ENCODE measurements around the gene LELP1.
"Not testable (repeated sequence)": the region's sequence is repeated elsewhere in the genome, so short reads cannot be mapped to it uniquely, and the experiment has no call there.

The LELP1 gene

DNA sequence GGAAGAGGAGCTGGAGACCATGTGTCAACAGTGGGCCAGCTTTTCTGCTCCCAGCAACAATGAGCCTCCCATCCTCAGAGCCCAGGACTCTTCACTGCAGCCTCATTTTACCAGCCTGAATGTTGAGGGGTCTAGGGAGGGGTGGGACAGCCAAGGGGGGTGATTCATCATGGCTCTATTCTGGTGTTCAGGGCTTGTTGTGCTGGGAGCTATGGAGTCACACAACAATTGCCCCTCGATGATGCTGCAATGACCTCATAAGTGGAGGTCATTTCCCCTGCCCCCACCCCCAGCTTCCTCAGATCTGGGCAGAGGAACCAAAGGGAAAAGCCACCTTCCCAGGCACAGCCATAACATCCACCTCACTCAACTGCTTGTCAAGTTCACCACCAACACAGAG lies at the start of gene LELP1:
LELP1 (plus strand) TSS at position 301 of the 400 bp plus-strand sequence. CDS start 1,278 bp downstream, outside the sequence.
- no peak for DNase-seq (ENCODE audit: low read depth)

DNA sequence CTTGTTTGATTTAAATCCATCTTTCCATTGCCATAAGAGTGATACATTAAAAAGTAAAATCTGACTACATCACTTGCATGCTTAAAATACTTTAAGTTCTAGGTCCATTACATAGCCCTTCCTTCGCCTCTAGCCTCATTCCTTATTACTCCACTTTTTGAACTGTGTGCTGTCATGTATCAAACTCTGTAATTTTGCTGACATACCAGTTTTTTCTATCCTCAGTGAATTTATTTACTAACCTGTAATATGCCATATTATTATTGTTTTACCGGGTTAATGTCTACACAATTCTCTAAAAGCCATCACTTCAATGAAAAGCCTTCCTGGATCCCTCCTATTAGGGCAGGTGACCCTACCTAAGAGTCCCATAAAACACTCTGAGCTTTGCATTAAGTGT lies 47.7 kb upstream of the LELP1 start:
- no peak for DNase-seq (ENCODE audit: low read depth)

DNA sequence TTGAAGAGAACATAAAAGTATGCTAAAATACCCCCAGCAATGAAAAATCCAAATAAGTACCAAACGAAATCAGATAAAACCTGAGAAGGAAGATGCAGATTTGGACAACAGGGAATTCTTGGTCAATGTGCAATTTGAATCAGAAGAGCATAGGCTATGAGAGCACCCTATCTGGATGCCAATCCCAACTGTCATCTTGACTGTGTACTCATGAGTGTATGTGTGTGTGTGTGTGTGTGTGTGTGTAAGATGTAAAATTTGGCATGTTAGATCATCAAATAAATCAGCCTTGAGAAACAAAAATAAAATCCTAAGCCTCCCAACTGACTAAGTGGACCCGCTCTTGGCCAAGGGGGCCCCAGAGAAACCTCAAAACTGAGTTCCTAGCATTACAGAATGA lies 34.5 kb upstream of the LELP1 start:
- no peak for DNase-seq (ENCODE audit: low read depth)

DNA sequence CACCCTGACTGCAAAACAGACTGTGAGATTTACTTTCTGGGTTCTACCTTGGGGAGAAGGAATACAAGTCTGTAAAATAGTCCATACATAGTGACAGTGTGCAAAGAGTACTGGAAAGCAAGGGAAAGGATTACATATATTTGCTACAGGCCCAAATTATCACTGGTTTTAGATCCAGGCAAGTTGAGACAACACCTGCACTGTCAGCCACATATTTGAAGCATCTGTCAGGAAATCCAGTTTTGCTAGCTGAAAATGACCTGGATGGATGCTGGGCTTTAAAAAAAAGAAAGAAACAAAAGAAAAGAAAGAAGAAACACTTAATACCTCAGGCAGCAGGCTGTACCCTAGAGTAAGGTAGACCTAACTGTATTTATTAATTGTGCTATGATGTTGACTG lies 28.6 kb upstream of the LELP1 start:
- DNase-seq (ENCODE audit: low read depth) = no peak

- no peak for DNase-seq (ENCODE audit: low read depth)
Measured at GRCh38 chr1:153178922-153179321, 24.3 kb upstream of the LELP1 start.

DNA sequence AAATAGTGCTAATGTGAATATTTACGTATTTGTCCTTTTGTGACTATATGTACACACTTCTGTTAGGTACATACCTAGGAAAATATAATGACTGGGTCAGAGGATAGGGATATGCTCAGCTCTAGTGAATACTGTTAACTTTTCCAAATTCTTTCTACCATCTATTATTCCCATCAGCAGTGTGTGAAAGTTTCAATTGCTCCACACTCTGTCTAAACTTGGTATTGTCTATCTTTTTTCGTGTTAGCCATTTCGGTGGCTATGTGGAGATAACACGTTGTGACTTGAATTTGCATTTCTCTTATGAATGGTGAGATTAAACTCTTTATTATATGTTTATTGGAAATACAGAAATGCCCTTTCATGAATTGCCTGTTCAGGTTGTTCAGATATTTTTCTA lies 22.7 kb upstream of the LELP1 start:
- DNase-seq (ENCODE audit: low read depth) = no peak

GRCh38 chr1:153188301-153188700 lies 14.9 kb upstream of the LELP1 start:
- not testable (repeated sequence) for DNase-seq (ENCODE audit: low read depth)

- no peak for DNase-seq (ENCODE audit: low read depth)
Measured at GRCh38 chr1:153190373-153190772, 12.9 kb upstream of the LELP1 start.

- DNase-seq (ENCODE audit: low read depth) = no peak
Measured at GRCh38 chr1:153192697-153193096, 10.5 kb upstream of the LELP1 start.

DNA sequence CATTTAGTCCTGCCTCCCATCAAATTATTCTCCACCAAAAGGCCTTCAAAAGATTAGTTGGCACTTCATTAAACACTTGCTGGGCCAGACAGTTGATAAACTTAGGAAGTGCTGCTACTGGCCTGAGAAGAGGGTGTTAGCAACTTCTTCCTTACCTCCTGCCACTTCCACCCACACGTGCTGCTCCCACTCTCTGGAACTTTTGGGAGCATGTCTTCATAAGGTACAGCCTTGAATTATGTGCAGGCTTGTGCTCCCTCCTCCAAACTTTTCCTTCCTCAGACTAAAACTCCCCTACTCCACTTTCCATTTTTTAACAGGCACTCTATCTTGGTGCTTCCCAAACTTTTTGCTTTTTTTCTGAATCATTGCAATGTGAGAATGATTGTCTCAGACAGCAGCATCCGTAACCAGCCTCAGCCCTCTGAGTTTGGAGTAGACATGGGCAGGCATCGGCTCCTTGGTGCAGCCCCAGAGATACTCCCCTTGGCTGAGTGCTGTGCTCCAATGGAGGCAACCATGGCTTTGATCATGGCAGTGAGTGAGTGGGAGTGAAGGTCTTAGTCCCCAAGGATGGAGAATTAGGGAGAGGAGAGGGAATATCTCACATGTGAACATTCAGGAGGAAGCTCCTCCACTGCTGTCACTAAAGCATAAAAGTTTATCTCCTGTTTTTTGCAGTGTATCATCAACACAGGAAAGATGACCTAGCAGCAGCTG lies 8.7 kb upstream of the LELP1 start:
- no peak for DNase-seq (ENCODE audit: low read depth)

DNA sequence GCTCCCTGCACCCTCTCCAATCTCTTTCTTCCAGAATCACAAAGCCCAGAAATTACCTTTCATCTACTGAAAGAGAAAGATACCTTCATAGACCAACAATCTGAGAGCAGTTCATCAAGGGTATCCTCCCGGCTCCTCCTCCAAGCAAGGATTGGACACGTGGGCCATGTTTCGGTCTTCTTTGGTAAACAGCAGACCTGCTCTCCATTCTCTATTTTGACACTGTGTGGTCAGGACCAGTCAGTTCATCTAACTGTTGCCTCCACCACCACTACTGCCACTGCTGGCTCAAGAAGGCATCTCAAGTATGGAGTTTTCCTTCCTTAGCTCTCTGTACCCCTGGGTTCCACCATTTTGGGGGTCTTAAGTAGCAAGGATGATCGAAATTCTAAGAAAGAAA lies 8.0 kb upstream of the LELP1 start:
- DNase-seq (ENCODE audit: low read depth) = no peak

DNA sequence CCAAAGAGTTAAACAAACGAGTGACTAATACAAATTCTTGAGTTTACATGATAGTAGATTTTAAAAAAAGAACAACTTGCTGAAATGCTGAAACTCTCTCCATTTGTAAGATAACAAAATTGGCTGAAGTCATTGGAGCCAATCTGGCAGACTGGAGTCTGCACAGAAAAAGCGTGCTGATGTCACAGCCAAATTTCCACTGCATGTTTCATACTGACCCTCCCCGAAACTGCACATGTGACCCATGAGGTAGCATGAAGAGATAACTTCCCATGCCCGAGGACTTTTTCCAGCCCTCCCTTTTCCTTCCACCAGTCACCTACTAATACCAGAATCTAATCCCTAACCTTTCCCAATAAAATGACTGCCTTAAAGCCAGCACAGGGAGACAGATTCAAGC lies 1.2 kb upstream of the LELP1 start:
- DNase-seq (ENCODE audit: low read depth) = no peak

- DNase-seq (ENCODE audit: low read depth) = no peak
Measured at GRCh38 chr1:153206631-153207030, 3.4 kb downstream of the LELP1 start.

DNA sequence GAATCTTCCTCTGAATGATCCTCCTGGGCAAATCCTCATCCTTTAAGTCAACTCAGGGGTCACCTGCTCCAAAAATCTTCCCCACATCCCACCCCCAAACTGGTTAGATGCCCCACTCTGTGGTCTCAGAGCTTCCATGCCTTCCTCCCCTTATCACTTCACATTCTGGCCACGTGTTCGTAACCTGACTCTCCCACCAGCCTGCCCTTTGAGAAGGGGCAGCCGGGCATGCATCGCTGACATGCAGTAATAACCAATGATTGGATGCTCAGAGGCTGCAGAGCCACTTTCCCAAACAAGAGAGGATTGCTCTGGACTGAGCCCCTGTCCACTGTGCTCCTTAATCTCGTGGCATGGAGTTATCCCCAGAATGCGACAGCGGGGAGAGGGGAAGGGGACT lies 7.0 kb downstream of the LELP1 start:
- DNase-seq (ENCODE audit: low read depth) = no peak

DNA sequence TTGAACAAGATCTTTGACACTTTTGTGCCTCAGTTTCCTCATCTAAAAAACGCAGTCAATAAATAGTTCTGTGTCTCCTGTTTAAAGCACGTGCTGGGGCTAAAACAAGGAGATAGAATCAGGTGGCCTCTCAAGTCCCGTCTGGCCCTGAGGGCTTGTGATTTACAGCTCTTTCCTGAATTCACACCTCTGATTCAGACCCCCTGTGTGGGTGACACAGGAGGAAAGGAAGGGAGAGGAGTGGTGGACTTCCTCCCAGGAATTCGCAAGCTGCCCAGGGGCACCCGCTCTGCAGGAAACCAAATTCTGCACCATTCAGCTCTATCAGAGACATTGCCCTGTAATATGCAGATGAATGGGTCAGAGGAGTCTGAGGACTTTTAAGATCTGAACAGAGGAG lies 9.0 kb downstream of the LELP1 start:
- no peak for DNase-seq (ENCODE audit: low read depth)

GRCh38 chr1:153213519-153213918 lies 10.3 kb downstream of the LELP1 start:
- DNase-seq (ENCODE audit: low read depth) = no peak

GRCh38 chr1:153217212-153217611 lies 14.0 kb downstream of the LELP1 start, which contains the start of gene PRR9:
Gene PRR9, plus strand, starts transcription at chr1:153217584. Its CDS starts 561 bp downstream, at chr1:153218145.
- DNase-seq (ENCODE audit: low read depth) = no peak

- no peak for DNase-seq (ENCODE audit: low read depth)
Measured at GRCh38 chr1:153217744-153218416, 14.7 kb downstream of the LELP1 start.

- DNase-seq (ENCODE audit: low read depth) = no peak
Measured at GRCh38 chr1:153220606-153221303, 17.5 kb downstream of the LELP1 start.

DNA sequence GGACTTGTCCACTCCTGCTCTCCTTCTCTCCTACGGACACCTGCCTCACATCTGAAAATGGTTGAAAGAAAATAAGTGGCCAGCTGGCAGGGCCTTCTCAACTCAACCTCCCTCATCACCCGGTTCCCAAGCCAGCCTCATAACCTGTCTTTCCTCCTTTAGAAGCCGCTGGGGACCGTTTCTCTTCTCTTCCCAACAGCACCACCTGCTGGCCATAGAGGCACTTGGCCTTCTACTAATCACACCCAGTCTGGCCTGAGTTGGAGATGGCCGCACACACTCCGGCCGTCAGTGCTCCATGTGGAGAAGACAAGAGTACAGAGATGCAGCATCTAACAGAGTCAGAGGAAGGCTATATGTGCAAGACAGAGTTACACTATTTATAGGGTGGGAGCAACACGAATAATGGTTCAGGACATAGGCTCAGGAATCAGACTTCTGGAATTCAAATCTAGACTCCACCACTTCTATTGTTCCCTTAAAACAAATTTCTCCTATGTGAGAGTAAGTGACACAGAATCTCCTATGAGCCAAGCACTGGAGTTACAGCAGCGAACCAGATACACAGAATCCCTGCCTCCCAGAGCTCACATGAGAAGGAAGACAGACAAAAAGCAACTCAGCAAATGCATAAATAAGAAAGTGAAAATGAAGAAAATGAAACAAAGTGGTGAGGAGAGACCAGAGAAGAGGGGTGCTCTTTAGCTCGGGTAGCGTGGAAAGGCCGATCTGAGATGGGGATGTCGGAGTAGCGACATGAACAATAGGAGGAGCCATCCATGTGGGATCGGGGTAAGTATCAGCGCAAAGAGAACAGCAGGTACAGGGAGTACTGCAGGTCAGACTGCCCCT lies 20.0 kb downstream of the LELP1 start:
- DNase-seq (ENCODE audit: low read depth) = peak; percentile 36

- DNase-seq (ENCODE audit: low read depth) = no peak
Measured at GRCh38 chr1:153227810-153228209, 24.6 kb downstream of the LELP1 start.

DNA sequence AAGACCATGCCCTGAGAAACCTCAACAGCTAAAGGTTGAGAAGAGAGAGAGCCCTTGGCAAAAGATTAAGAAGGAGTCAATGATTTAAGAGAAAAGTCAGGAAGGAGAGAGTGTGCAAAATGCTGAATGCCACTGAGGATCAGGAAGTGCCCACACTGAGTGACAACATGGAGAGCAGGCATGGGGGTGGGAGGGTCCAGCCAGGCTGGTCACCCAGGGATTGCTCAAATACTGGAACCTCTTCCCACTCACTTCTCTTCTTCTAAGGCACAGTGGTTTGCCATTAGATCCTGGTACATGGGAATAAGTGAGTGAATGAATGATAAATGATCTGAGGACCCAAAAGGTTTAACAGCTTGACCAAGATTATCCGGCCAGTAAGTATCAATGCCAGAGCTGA lies 25.3 kb downstream of the LELP1 start:
- no peak for DNase-seq (ENCODE audit: low read depth)
